B cell (primary cell): Measurements from ENCODE around the gene SPACA4. TPM values are rescaled to one million over a fixed set of nuclear protein-coding genes. Genes with fewer than 3 reads are reported as not detected.

ENCODE experiments used
- ATAC-seq: fragments of 200-7000 bp; cut with Tn5 transposase; one replicate; pipeline ENCODE4 v1.10.0; 2021; ENCODE audit warnings: low read depth, mild to moderate bottlenecking, moderate number of reproducible peaks, moderate library complexity
- CTCF ChIA-PET: fragments of 350-600 bp; sonication (Branson Sonifier 250); formaldehyde crosslinking; loops from one replicate; lab custom pipeline; 2021; ENCODE audit warnings: antibody characterized with exemption, inconsistent platforms; lab: Charles Lee
- POLR2A ChIA-PET: fragments of 350-600 bp; sonication (Branson Sonifier 250); formaldehyde crosslinking; loops from one replicate; lab custom pipeline; 2021; ENCODE audit warnings: antibody characterized with exemption; lab: Charles Lee
- DNase-seq: peaks from one replicate; pipeline ENCODE4 v3.0.0; 2013
- H2AFZ ChIP-seq: 2 replicates; pipeline ENCODE4 v1.6.1; 2012; ENCODE audit warnings: mild to moderate bottlenecking, low read depth, low read length; ENCODE audit not compliant: insufficient read depth, poor library complexity, severe bottlenecking
- H3K27ac ChIP-seq, 2 donors: 1 replicate in 1 of 2; 2 replicates in 1 of 2; pipeline ENCODE4 v1.5.1; 2012 to 2013; ENCODE audit warnings: low read length in 2 of 2, mild to moderate bottlenecking in 2 of 2, moderate library complexity in 1 of 2
- H3K27me3 ChIP-seq, 4 experiments: fragments of 200-600 bp in 1 of 4; sonication (generic) in 1 of 4; replicated peaks in 1 of 4; 1 replicate in 2 of 4; 2 replicates in 2 of 4; pipeline versions ENCODE4 v1.6.1 to v1.7.0; 2013 to 2016; ENCODE audit warnings: low read length in 3 of 4, mild to moderate bottlenecking in 2 of 4, mixed read lengths in 1 of 4, moderate library complexity in 1 of 4; ENCODE audit not compliant: insufficient read depth in 4 of 4, control insufficient read depth in 3 of 4; ENCODE audit errors: control extremely low read depth in 1 of 4
- H3K36me3 ChIP-seq, 2 experiments: replicated peaks in 1 of 2; 1 replicate in 1 of 2; 2 replicates in 1 of 2; pipeline versions ENCODE4 v1.6.1 to v1.7.1; 2013; ENCODE audit warnings: low read length in 1 of 2; ENCODE audit not compliant: insufficient read depth in 2 of 2, control insufficient read depth in 1 of 2; ENCODE audit errors: control extremely low read depth in 1 of 2, extremely low read depth in 1 of 2
- H3K4me1 ChIP-seq, 2 donors: fragments of 200-600 bp in 1 of 2; sonication (generic) in 1 of 2; 1 replicate in 1 of 2; 2 replicates in 1 of 2; pipeline versions ENCODE4 v1.5.1 to v1.6.1; 2013 to 2017; ENCODE audit warnings: low read length in 2 of 2; ENCODE audit not compliant: control insufficient read depth in 2 of 2, insufficient read depth in 2 of 2
- H3K4me2 ChIP-seq: replicated peaks from 2 replicates; pipeline ENCODE3; 2012; ENCODE audit warnings: mild to moderate bottlenecking, low read depth, low read length; ENCODE audit not compliant: poor library complexity, severe bottlenecking
- H3K4me3 ChIP-seq, 5 experiments: fragments of 200-600 bp in 1 of 5; sonication (generic) in 1 of 5; 1 replicate in 3 of 5; 2 replicates in 2 of 5; pipeline versions ENCODE4 v1.5.1 to v1.7.0; 2011 to 2016; ENCODE audit warnings: low read length in 4 of 5, mild to moderate bottlenecking in 4 of 5, low read depth in 2 of 5, control low read depth in 1 of 5, moderate library complexity in 1 of 5; ENCODE audit not compliant: insufficient read depth in 1 of 5; ENCODE audit errors: control extremely low read depth in 1 of 5, extremely low read depth in 1 of 5
- H3K79me2 ChIP-seq: fragments of 200-600 bp; sonication (generic); one replicate; pipeline ENCODE4 v1.6.0; 2016; ENCODE audit warnings: low read length; ENCODE audit not compliant: control insufficient read depth, insufficient read depth
- H3K9ac ChIP-seq: fragments of 200-600 bp; sonication (generic); 2 replicates; pipeline ENCODE4 v1.6.1; 2017; ENCODE audit warnings: mild to moderate bottlenecking, low read length, moderate library complexity
- H3K9me3 ChIP-seq, 3 donors: one replicate each; pipeline versions ENCODE4 v1.6.1 to v1.7.1; 2013; ENCODE audit warnings: low read length in 2 of 3; ENCODE audit not compliant: control insufficient read depth in 2 of 3, insufficient read depth in 1 of 3; ENCODE audit errors: control extremely low read depth in 1 of 3
- H4K20me1 ChIP-seq: 2 replicates; pipeline ENCODE4 v1.6.0; 2012; ENCODE audit warnings: mild to moderate bottlenecking, low read length; ENCODE audit not compliant: insufficient read depth, control insufficient read depth, poor library complexity, severe bottlenecking
- H3K27ac Mint-ChIP-seq: one replicate; pipeline ENCODE4 v1.8.0; 2021; ENCODE audit warnings: mixed read lengths
- H3K27me3 Mint-ChIP-seq: one replicate; pipeline ENCODE4 v1.8.0; 2021; ENCODE audit warnings: mixed read lengths
- H3K4me1 Mint-ChIP-seq: one replicate; pipeline ENCODE4 v1.8.0; 2021; ENCODE audit warnings: mixed read lengths
- H3K4me3 Mint-ChIP-seq: one replicate; pipeline ENCODE4 v1.8.0; 2021; ENCODE audit warnings: mixed read lengths
- H3K9me3 Mint-ChIP-seq: one replicate; pipeline ENCODE4 v1.8.0; 2022; ENCODE audit warnings: mixed read lengths; ENCODE audit not compliant: insufficient read depth
- CTCF ChIP-seq: fragments of 200-600 bp; IDR thresholded peaks from one replicate; pipeline ENCODE4 v1.8.0; 2022; ENCODE audit warnings: antibody characterized with exemption, mild to moderate bottlenecking
- EZH2 ChIP-seq: IDR thresholded peaks from 2 replicates; pipeline ENCODE4 v1.6.1; 2012; ENCODE audit warnings: borderline replicate concordance, low read depth, mild to moderate bottlenecking, moderate library complexity, low read length; ENCODE audit not compliant: insufficient read depth, poor library complexity, severe bottlenecking
- WGBS: methylation state at CpG from one replicate; pipeline ENCODE4 v1.1.5; 2013; ENCODE audit warnings: missing lambda C conversion rate; ENCODE audit not compliant: insufficient coverage; 5-methylcytosine and 5-hydroxymethylcytosine counted together
- intact Hi-C: fragments of 100-400 bp; cut with micrococcal nuclease; formaldehyde crosslinking; loops from one replicate; pipeline ENCODE4 v1.10.0; 2022
- polyA plus RNA-seq: library from polyadenylated mRNA; depleted of rRNA; stranded (reverse); fragments of >200 nt; gene quantifications from 2 replicates; pipeline ENCODE4 v1.2.3, GENCODE V29; 2012
- total RNA-seq, 2 donors: library from RNA; stranded (reverse); fragments of 120-200 nt in 1 of 2; gene quantifications; 1 replicate in 1 of 2; 2 replicates in 1 of 2; pipeline versions ENCODE4 v1.2.3 to v1.2.4, GENCODE V29; 2013 to 2022

The SPACA4 gene
- total and polyA plus RNA-seq, 2 donors (not counting 1 experiment from before 2014, with no cell fraction given), result not detected

GRCh38 chr19:48607359-48607755, 815 bp downstream of the SPACA4 start:
- H3K27ac Mint-ChIP-seq, result no peak overlapping the region
- POLR2A ChIA-PET, result no interaction called here
- intact Hi-C loops, result no loop called here

More at GRCh38 chr19:48607359-48607755, 815 bp downstream of the SPACA4 start:
- no peaks in the 10 kb centered on the region for H3K9me3 Mint-ChIP-seq
- Histone ChIP-seq H3K27me3 (no peaks in the 10 kb centered on the region), H3K9me3 (no peaks in the 10 kb centered on the region), H3K9ac (no peak overlapping the region), H3K27ac (no peak overlapping the region), H2AFZ (no peak overlapping the region), H3K4me3 (no peak overlapping the region), H4K20me1 (no peaks in the 10 kb centered on the region), H3K36me3 (no peaks in the 10 kb centered on the region), H3K4me2 (no peak overlapping the region), H3K79me2 (no peaks in the 10 kb centered on the region), H3K4me1 (peaks cover 0 to 8% of the 10 kb centered on the region in 2 donors)
- 97% methylated on average over 4 of the region's 7 CpGs for WGBS
- H3K27me3 Mint-ChIP-seq, result no peaks in the 10 kb centered on the region
- no peak overlapping the region for H3K4me3 Mint-ChIP-seq
- H3K4me1 Mint-ChIP-seq, result peaks cover 5% of the 10 kb centered on the region
- ATAC-seq, result no peak
- CTCF ChIA-PET, result interaction anchor here (0.6 to 4.8 kb wide), 12 partner anchors 10 to 341 kb away, joined by 3 to 51 read pairs (median 11); partner anchors contain the start of genes CA11, GRWD1, RPL18 and SPHK2
- DNase-seq, result no peak
- TF ChIP-seq EZH2 (no peak), CTCF (no peak)
